ENCODE data around the gene ATF5.

ATF5 gene

GRCh38 chr19:49949742-49950589 lies 21.0 kb downstream of the ATF5 start:
- TF ChIP-seq CTCF (IDR thresholded peaks at IDR 0.05; ENCODE audit: extremely low read depth, insufficient read depth, missing control alignments) = no peak
- in situ Hi-C loops (cut with MboI; ENCODE audit: low pct_unique_long_range_greater_than_20kb, low sequenced_read_pairs, unreplicated experiment) = loop anchor here (25.0 kb wide), 1 partner anchor 187 kb away; no protein-coding TSS in a partner anchor
- no peak for DNase-seq (ENCODE audit: low spot score)

GRCh38 chr19:49950590-49950948 lies 21.6 kb downstream of the ATF5 start:
- in situ Hi-C loops (cut with MboI; ENCODE audit: low pct_unique_long_range_greater_than_20kb, low sequenced_read_pairs, unreplicated experiment) = no loop called here
- DNase-seq (ENCODE audit: low spot score) = no peak
- TF ChIP-seq CTCF (IDR thresholded peaks at IDR 0.05; ENCODE audit: extremely low read depth, insufficient read depth, missing control alignments) = no peak

GRCh38 chr19:49950956-49951526 lies 22.0 kb downstream of the ATF5 start:
- DNase-seq (ENCODE audit: low spot score) = no peak
- TF ChIP-seq CTCF (IDR thresholded peaks at IDR 0.05; ENCODE audit: extremely low read depth, insufficient read depth, missing control alignments) = no peak
- in situ Hi-C loops (cut with MboI; ENCODE audit: low pct_unique_long_range_greater_than_20kb, low sequenced_read_pairs, unreplicated experiment) = no loop called here

- TF ChIP-seq CTCF (IDR thresholded peaks at IDR 0.05; ENCODE audit: extremely low read depth, insufficient read depth, missing control alignments) = no peak
- in situ Hi-C loops (cut with MboI; ENCODE audit: low pct_unique_long_range_greater_than_20kb, low sequenced_read_pairs, unreplicated experiment) = no loop called here
- DNase-seq (ENCODE audit: low spot score) = no peak
These were observed 22.9 kb downstream of the ATF5 start for GRCh38 chr19:49951806-49952478.

GRCh38 chr19:49952479-49952836 lies 23.5 kb downstream of the ATF5 start:
- DNase-seq (ENCODE audit: low spot score) = no peak
- TF ChIP-seq CTCF (IDR thresholded peaks at IDR 0.05; ENCODE audit: extremely low read depth, insufficient read depth, missing control alignments) = no peak
- in situ Hi-C loops (cut with MboI; ENCODE audit: low pct_unique_long_range_greater_than_20kb, low sequenced_read_pairs, unreplicated experiment) = no loop called here

- no peak for DNase-seq (ENCODE audit: low spot score)
- TF ChIP-seq CTCF (IDR thresholded peaks at IDR 0.05; ENCODE audit: extremely low read depth, insufficient read depth, missing control alignments) = no peak
- in situ Hi-C loops (cut with MboI; ENCODE audit: low pct_unique_long_range_greater_than_20kb, low sequenced_read_pairs, unreplicated experiment) = no loop called here
These were observed 23.9 kb downstream of the ATF5 start for GRCh38 chr19:49952906-49953305.
